IPS-15b (cell line): ENCODE data around the gene SLC25A23.

Experiments
- H3K27me3 ChIP-seq: one replicate; pipeline ENCODE4 v1.6.1; 2013; ENCODE audit warnings: low read length; ENCODE audit not compliant: control insufficient read depth, insufficient read depth
- H3K36me3 ChIP-seq: one replicate; pipeline ENCODE4 v1.6.1; 2013; ENCODE audit warnings: low read length; ENCODE audit not compliant: control insufficient read depth, insufficient read depth
- H3K4me1 ChIP-seq: one replicate; pipeline ENCODE4 v1.6.1; 2013; ENCODE audit warnings: mild to moderate bottlenecking, low read length; ENCODE audit not compliant: control insufficient read depth, insufficient read depth
- H3K4me3 ChIP-seq: one replicate; pipeline ENCODE4 v1.5.1; 2013; ENCODE audit warnings: low read depth, low read length
- H3K9ac ChIP-seq: one replicate; pipeline ENCODE4 v1.6.1; 2013; ENCODE audit warnings: low read depth, mild to moderate bottlenecking, low read length
- H3K9me3 ChIP-seq: one replicate; pipeline ENCODE4 v1.6.1; 2013; ENCODE audit warnings: mild to moderate bottlenecking, low read length; ENCODE audit not compliant: control insufficient read depth, insufficient read depth

The SLC25A23 gene

GRCh38 chr19:6415591-6416190 is 43.9 kb downstream of the SLC25A23 start:
- Histone ChIP-seq H3K4me1 (no peaks in the 10 kb centered on the region), H3K27me3 (no peaks in the 10 kb centered on the region), H3K9me3 (no peaks in the 10 kb centered on the region), H3K36me3 (peaks cover 66% of the 10 kb centered on the region), H3K9ac (no peak overlapping the region), H3K4me3 (no peak overlapping the region)

- no peaks in the 10 kb centered on the region for H3K4me1 ChIP-seq
- no peaks in the 10 kb centered on the region for H3K9me3 ChIP-seq
- no peak overlapping the region for H3K4me3 ChIP-seq
- peaks cover 59% of the 10 kb centered on the region for H3K36me3 ChIP-seq
- no peak overlapping the region for H3K9ac ChIP-seq
- H3K27me3 ChIP-seq: no peaks in the 10 kb centered on the region
Measured at GRCh38 chr19:6414793-6415590, 44.6 kb downstream of the SLC25A23 start.

- H3K27me3 ChIP-seq: no peaks in the 10 kb centered on the region
- H3K9me3 ChIP-seq: no peaks in the 10 kb centered on the region
- no peak overlapping the region for H3K9ac ChIP-seq
- peaks cover 49% of the 10 kb centered on the region for H3K36me3 ChIP-seq
- H3K4me1 ChIP-seq: no peaks in the 10 kb centered on the region
- no peak overlapping the region for H3K4me3 ChIP-seq
Measured at GRCh38 chr19:6413721-6414643, 45.6 kb downstream of the SLC25A23 start.

GRCh38 chr19:6413291-6413690 is 46.3 kb downstream of the SLC25A23 start:
- Histone ChIP-seq H3K36me3 (peaks cover 42% of the 10 kb centered on the region), H3K4me3 (no peak overlapping the region), H3K9me3 (no peaks in the 10 kb centered on the region), H3K9ac (no peak overlapping the region), H3K27me3 (no peaks in the 10 kb centered on the region), H3K4me1 (no peaks in the 10 kb centered on the region)

- Histone ChIP-seq H3K9me3 (no peaks in the 10 kb centered on the region), H3K9ac (no peak overlapping the region), H3K36me3 (peaks cover 35% of the 10 kb centered on the region), H3K27me3 (no peaks in the 10 kb centered on the region), H3K4me1 (no peaks in the 10 kb centered on the region), H3K4me3 (no peak overlapping the region)
Measured at GRCh38 chr19:6412447-6413091, 47.0 kb downstream of the SLC25A23 start.

- Histone ChIP-seq H3K27me3 (no peaks in the 10 kb centered on the region), H3K9ac (no peak overlapping the region), H3K9me3 (no peaks in the 10 kb centered on the region), H3K4me1 (no peaks in the 10 kb centered on the region), H3K4me3 (no peak overlapping the region), H3K36me3 (peaks cover 30% of the 10 kb centered on the region)
Measured at GRCh38 chr19:6412061-6412446, 47.5 kb downstream of the SLC25A23 start.

- H3K9ac ChIP-seq: no peak overlapping the region
- H3K27me3 ChIP-seq: no peaks in the 10 kb centered on the region
- H3K36me3 ChIP-seq: peaks cover 4% of the 10 kb centered on the region
- no peaks in the 10 kb centered on the region for H3K4me1 ChIP-seq
- no peaks in the 10 kb centered on the region for H3K9me3 ChIP-seq
- H3K4me3 ChIP-seq: no peak overlapping the region
Measured at GRCh38 chr19:6409346-6409745, 50.2 kb downstream of the SLC25A23 start.

GRCh38 chr19:6406401-6406800 is 53.2 kb downstream of the SLC25A23 start:
- H3K9me3 ChIP-seq: no peaks in the 10 kb centered on the region
- H3K36me3 ChIP-seq: no peaks in the 10 kb centered on the region
- no peak overlapping the region for H3K4me3 ChIP-seq
- H3K4me1 ChIP-seq: no peaks in the 10 kb centered on the region
- no peak overlapping the region for H3K9ac ChIP-seq
- no peaks in the 10 kb centered on the region for H3K27me3 ChIP-seq

GRCh38 chr19:6402837-6403608 is 56.6 kb downstream of the SLC25A23 start:
- H3K9me3 ChIP-seq: no peaks in the 10 kb centered on the region
- no peak overlapping the region for H3K4me3 ChIP-seq
- no peaks in the 10 kb centered on the region for H3K27me3 ChIP-seq
- no peak overlapping the region for H3K9ac ChIP-seq
- H3K36me3 ChIP-seq: no peaks in the 10 kb centered on the region
- no peaks in the 10 kb centered on the region for H3K4me1 ChIP-seq

- no peaks in the 10 kb centered on the region for H3K9me3 ChIP-seq
- no peak overlapping the region for H3K4me3 ChIP-seq
- H3K4me1 ChIP-seq: no peaks in the 10 kb centered on the region
- H3K27me3 ChIP-seq: no peaks in the 10 kb centered on the region
- no peaks in the 10 kb centered on the region for H3K36me3 ChIP-seq
- H3K9ac ChIP-seq: no peak overlapping the region
Measured at GRCh38 chr19:6402058-6402457, 57.5 kb downstream of the SLC25A23 start.
